Tibial nerve (tissue), 4 donors: Measurements from ENCODE around the gene LIMS1.

Source experiments
- EP300 ChIP-seq, 2 donors: sonication (generic); formaldehyde crosslinking; IDR thresholded peaks; one replicate each; pipeline ENCODE4 v1.6.1; 2017; ENCODE audit warnings: antibody characterized with exemption in 2 of 2, mild to moderate bottlenecking in 1 of 2
- POLR2A ChIP-seq, 2 donors: fragments of 450-650 bp; IDR thresholded peaks; one replicate each; pipeline ENCODE4 v1.6.1; 2017; ENCODE audit warnings: antibody characterized with exemption in 2 of 2, mild to moderate bottlenecking in 2 of 2, moderate library complexity in 2 of 2
- TF ChIP-seq, protein P1 (sequence below), 5 experiments: fragments of 200-600 bp in 3 of 5; fragments of 450-650 bp in 2 of 5; sonication (generic) in 3 of 5; IDR thresholded peaks; one replicate each; pipeline ENCODE4 v1.5.1; 2016 to 2019; ENCODE audit warnings: antibody characterized with exemption in 5 of 5, mild to moderate bottlenecking in 3 of 5, moderate library complexity in 2 of 5

DNA sequence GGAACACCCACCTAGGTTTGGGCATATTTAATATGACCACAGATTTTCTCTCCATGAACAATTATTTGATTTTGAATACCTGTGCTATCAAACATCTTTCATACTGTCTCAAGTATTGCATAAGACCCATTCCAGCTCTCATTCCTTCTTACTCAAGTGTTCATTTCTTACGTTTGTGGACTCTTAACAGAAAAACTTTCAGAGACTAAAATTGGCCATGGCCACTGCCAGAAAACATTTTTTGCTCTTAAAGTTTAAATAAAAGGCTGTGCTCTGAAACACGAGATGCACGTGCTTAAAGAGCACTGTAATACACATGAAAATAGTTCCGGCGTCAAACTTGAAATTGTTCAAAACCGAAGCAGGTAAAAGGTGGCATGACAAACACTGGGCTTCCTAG lies 89.3 kb downstream of the LIMS1 start:
- TF ChIP-seq POLR2A (IDR thresholded peaks at IDR 0.05): no peak
- TF ChIP-seq, protein P1, sequence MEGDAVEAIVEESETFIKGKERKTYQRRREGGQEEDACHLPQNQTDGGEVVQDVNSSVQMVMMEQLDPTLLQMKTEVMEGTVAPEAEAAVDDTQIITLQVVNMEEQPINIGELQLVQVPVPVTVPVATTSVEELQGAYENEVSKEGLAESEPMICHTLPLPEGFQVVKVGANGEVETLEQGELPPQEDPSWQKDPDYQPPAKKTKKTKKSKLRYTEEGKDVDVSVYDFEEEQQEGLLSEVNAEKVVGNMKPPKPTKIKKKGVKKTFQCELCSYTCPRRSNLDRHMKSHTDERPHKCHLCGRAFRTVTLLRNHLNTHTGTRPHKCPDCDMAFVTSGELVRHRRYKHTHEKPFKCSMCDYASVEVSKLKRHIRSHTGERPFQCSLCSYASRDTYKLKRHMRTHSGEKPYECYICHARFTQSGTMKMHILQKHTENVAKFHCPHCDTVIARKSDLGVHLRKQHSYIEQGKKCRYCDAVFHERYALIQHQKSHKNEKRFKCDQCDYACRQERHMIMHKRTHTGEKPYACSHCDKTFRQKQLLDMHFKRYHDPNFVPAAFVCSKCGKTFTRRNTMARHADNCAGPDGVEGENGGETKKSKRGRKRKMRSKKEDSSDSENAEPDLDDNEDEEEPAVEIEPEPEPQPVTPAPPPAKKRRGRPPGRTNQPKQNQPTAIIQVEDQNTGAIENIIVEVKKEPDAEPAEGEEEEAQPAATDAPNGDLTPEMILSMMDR (IDR thresholded peaks at IDR 0.05): no peak
- TF ChIP-seq EP300 (IDR thresholded peaks at IDR 0.05): no peak
